ENCODE measurements around the gene RHEB.

The RHEB gene
- long read RNA-seq, donor 1, transcript RHEB-201 (8 exons, 2,075 nt), result major isoform, 68 of 75 reads
- long read RNA-seq, donor 1, partial matches to known transcripts, result 5 of 75 reads
- long read RNA-seq, donor 1, other reads (novel, unspliced or antisense), result 0 of 75 reads
- long read RNA-seq, donor 2, transcript RHEB-201 (8 exons, 2,075 nt), result major isoform, 48 of 48 reads
- long read RNA-seq, donor 2, partial matches to known transcripts, result 0 of 48 reads
- long read RNA-seq, donor 2, other reads (novel, unspliced or antisense), result 0 of 48 reads
- long read RNA-seq, donor 3, transcript RHEB-201 (8 exons, 2,075 nt), result major isoform, 37 of 37 reads
- long read RNA-seq, donor 3, partial matches to known transcripts, result 0 of 37 reads
- long read RNA-seq, donor 3, other reads (novel, unspliced or antisense), result 0 of 37 reads
- long read RNA-seq, donor 4, transcript RHEB-201 (8 exons, 2,075 nt), result major isoform, 49 of 54 reads
- long read RNA-seq, donor 4, partial matches to known transcripts, result 5 of 54 reads
- long read RNA-seq, donor 4, other reads (novel, unspliced or antisense), result 0 of 54 reads
- long read RNA-seq, donor 5, transcript RHEB-201 (8 exons, 2,075 nt), result major isoform, 55 of 56 reads
- long read RNA-seq, donor 5, partial matches to known transcripts, result 0 of 56 reads
- long read RNA-seq, donor 5, other reads (novel, unspliced or antisense), result 0 of 56 reads
- long read RNA-seq, donor 6, transcript RHEB-201 (8 exons, 2,075 nt), result major isoform, 46 of 46 reads
- long read RNA-seq, donor 6, partial matches to known transcripts, result 0 of 46 reads
- long read RNA-seq, donor 6, other reads (novel, unspliced or antisense), result 0 of 46 reads
- long read RNA-seq, donor 7, transcript RHEB-201 (8 exons, 2,075 nt), result major isoform, 108 of 116 reads
- long read RNA-seq, donor 7, partial matches to known transcripts, result 5 of 116 reads
- long read RNA-seq, donor 7, other reads (novel, unspliced or antisense), result 0 of 116 reads
- long read RNA-seq, donor 8, transcript RHEB-201 (8 exons, 2,075 nt), result major isoform, 52 of 52 reads
- long read RNA-seq, donor 8, partial matches to known transcripts, result 0 of 52 reads
- long read RNA-seq, donor 8, other reads (novel, unspliced or antisense), result 0 of 52 reads

GRCh38 chr7:151519765-151520418 lies at the start of gene RHEB:
TSS of gene RHEB (minus strand) at chr7:151519895. CDS start at chr7:151519511, 384 bp downstream.
- peak; percentile 95 for DNase-seq

- DNase-seq, result no peak
Measured at GRCh38 chr7:151566897-151567320, 47.2 kb upstream of the RHEB start.

- DNase-seq, result no peak
Measured at GRCh38 chr7:151565541-151565940, 45.8 kb upstream of the RHEB start.

GRCh38 chr7:151560243-151560642 lies 40.5 kb upstream of the RHEB start:
- no peak for DNase-seq

GRCh38 chr7:151559557-151560183 lies 40.0 kb upstream of the RHEB start:
- no peak for DNase-seq

GRCh38 chr7:151558575-151558974 lies 38.9 kb upstream of the RHEB start:
- DNase-seq, result no peak

GRCh38 chr7:151556592-151556991 lies 36.9 kb upstream of the RHEB start:
- DNase-seq, result no peak

GRCh38 chr7:151553356-151553755 lies 33.7 kb upstream of the RHEB start:
- no peak for DNase-seq

- no peak for DNase-seq
Measured at GRCh38 chr7:151552352-151553028, 32.8 kb upstream of the RHEB start.

GRCh38 chr7:151551820-151552219 lies 32.1 kb upstream of the RHEB start:
- no peak for DNase-seq

- no peak for DNase-seq
Measured at GRCh38 chr7:151550656-151551286, 31.1 kb upstream of the RHEB start.

- DNase-seq, result no peak
Measured at GRCh38 chr7:151549644-151550043, 29.9 kb upstream of the RHEB start.

- DNase-seq, result no peak
Measured at GRCh38 chr7:151549083-151549482, 29.4 kb upstream of the RHEB start.

GRCh38 chr7:151544183-151544582 lies 24.5 kb upstream of the RHEB start:
- DNase-seq, result no peak

- no peak for DNase-seq
Measured at GRCh38 chr7:151542606-151543130, 23.0 kb upstream of the RHEB start.

GRCh38 chr7:151541709-151542499 lies 22.2 kb upstream of the RHEB start:
- DNase-seq, result no peak

GRCh38 chr7:151540146-151540545 lies 20.5 kb upstream of the RHEB start:
- no peak for DNase-seq

GRCh38 chr7:151539088-151539671 lies 19.5 kb upstream of the RHEB start:
- DNase-seq, result no peak
